ENCODE results near the gene AGBL4.

AGBL4 gene

GRCh38 chr1:49185450-49185980, 838.2 kb downstream of the AGBL4 start:
- Mint-ChIP-seq H3K27ac (no peak overlapping the region), H3K36me3 (ENCODE audit: low read depth) (no peaks in the 10 kb centered on the region), H3K4me1 (no peaks in the 10 kb centered on the region), H3K9me3 (peaks cover 44% of the 10 kb centered on the region), H3K27me3 (ENCODE audit: low read depth) (no peaks in the 10 kb centered on the region), H3K4me3 (no peak overlapping the region)
- TF ChIP-seq CTCF (IDR thresholded peaks at IDR 0.05; ENCODE audit: unreplicated experiment in 3 of 3), result no peak

GRCh38 chr1:49183489-49183888, 840.3 kb downstream of the AGBL4 start:
- Mint-ChIP-seq H3K9me3 (peaks cover 46% of the 10 kb centered on the region), H3K4me3 (no peak overlapping the region), H3K27ac (no peak overlapping the region), H3K4me1 (no peaks in the 10 kb centered on the region), H3K36me3 (ENCODE audit: low read depth) (no peaks in the 10 kb centered on the region), H3K27me3 (ENCODE audit: low read depth) (no peaks in the 10 kb centered on the region)
- no peak for TF ChIP-seq CTCF (IDR thresholded peaks at IDR 0.05; ENCODE audit: unreplicated experiment in 3 of 3)

GRCh38 chr1:49181033-49181432, 842.7 kb downstream of the AGBL4 start:
- Mint-ChIP-seq H3K27ac (no peak overlapping the region), H3K4me1 (no peaks in the 10 kb centered on the region), H3K4me3 (no peak overlapping the region), H3K27me3 (ENCODE audit: low read depth) (no peaks in the 10 kb centered on the region), H3K36me3 (ENCODE audit: low read depth) (no peaks in the 10 kb centered on the region), H3K9me3 (peaks cover 35% of the 10 kb centered on the region)
- TF ChIP-seq CTCF (IDR thresholded peaks at IDR 0.05; ENCODE audit: unreplicated experiment in 3 of 3), result no peak

- H3K4me3 Mint-ChIP-seq, result no peak overlapping the region
- no peaks in the 10 kb centered on the region for H3K27me3 Mint-ChIP-seq (ENCODE audit: low read depth)
- H3K36me3 Mint-ChIP-seq (ENCODE audit: low read depth), result no peaks in the 10 kb centered on the region
- H3K4me1 Mint-ChIP-seq, result no peaks in the 10 kb centered on the region
- peaks cover 26% of the 10 kb centered on the region for H3K9me3 Mint-ChIP-seq
- TF ChIP-seq CTCF (IDR thresholded peaks at IDR 0.05; ENCODE audit: unreplicated experiment in 3 of 3), result no peak
- no peak overlapping the region for H3K27ac Mint-ChIP-seq
Observed at GRCh38 chr1:49171941-49172593, 851.7 kb downstream of the AGBL4 start.

GRCh38 chr1:49166031-49166430, 857.7 kb downstream of the AGBL4 start:
- TF ChIP-seq CTCF (IDR thresholded peaks at IDR 0.05; ENCODE audit: unreplicated experiment in 3 of 3), result no peak
- Mint-ChIP-seq H3K9me3 (peaks cover 12% of the 10 kb centered on the region), H3K27ac (no peak overlapping the region), H3K36me3 (ENCODE audit: low read depth) (no peaks in the 10 kb centered on the region), H3K27me3 (ENCODE audit: low read depth) (no peaks in the 10 kb centered on the region), H3K4me3 (no peak overlapping the region), H3K4me1 (no peaks in the 10 kb centered on the region)

GRCh38 chr1:49163031-49163430, 860.7 kb downstream of the AGBL4 start:
- TF ChIP-seq CTCF (IDR thresholded peaks at IDR 0.05; ENCODE audit: unreplicated experiment in 3 of 3), result no peak
- H3K36me3 Mint-ChIP-seq (ENCODE audit: low read depth), result no peaks in the 10 kb centered on the region
- no peaks in the 10 kb centered on the region for H3K4me1 Mint-ChIP-seq
- peaks cover 24% of the 10 kb centered on the region for H3K9me3 Mint-ChIP-seq
- no peak overlapping the region for H3K4me3 Mint-ChIP-seq
- no peak overlapping the region for H3K27ac Mint-ChIP-seq
- H3K27me3 Mint-ChIP-seq (ENCODE audit: low read depth), result no peaks in the 10 kb centered on the region

Measured in nephron (organoid).